IPS-NIHi11 (cell line): ENCODE results near the gene POLR3G.

Experiments
- DNase-seq: peaks from one replicate; pipeline ENCODE4 v3.0.0; 2012; ENCODE audit warnings: mixed read lengths, low spot score

Gene POLR3G

DNA sequence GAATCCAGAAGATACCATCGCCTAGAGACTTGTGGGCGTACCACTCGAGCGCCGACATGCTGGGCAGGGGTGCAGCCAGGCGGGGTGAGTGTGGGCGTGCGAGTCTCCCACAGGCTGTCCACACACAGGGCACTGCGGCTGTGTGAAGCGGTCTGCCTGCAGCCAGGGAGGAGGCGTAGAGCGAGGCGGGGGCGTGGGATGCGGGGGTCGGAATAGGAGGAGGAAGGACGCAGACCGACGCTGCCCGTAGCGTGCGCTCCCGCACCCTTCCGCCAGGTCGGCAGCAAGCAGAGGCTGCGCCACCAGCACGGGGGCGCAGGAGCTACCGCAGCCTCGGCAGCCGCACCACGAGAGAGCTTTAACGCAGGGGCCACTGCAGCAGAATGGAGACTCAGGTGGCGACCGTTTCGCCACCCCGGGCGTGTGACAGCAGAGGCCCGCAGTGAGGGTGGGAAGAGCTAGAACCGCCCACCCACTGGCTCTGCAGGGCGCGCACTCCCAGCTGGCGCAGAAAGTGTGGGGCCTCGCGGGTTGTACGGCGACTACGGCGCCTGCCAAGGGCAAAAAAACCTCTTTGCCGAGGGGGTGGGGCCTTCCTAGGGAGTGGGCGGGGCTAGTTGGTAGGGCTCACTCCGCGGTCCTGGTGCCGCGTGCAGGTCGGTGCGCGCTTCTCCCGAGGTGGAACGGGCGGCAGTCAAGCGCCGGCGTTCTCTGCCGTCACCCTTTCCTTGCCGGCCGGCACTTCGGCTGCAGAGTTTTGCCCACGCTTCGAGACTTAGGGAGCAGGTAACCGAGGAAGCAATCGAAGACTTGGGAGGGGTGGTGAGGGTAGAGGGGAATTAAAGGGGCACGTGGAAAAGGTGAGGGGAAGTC is at the start of gene POLR3G, which contains the start of gene MBLAC2:
TSS of gene POLR3G (plus strand) at position 630 of the 873 bp plus-strand sequence. CDS start 10,704 bp downstream, outside the sequence.
TSS of gene MBLAC2 (minus strand) at position 537 of the 873 bp plus-strand sequence. CDS start at position 58, 479 bp downstream.
- peak; percentile 92 for DNase-seq

- peak; percentile 42 for DNase-seq
Measured at GRCh38 chr5:90434116-90434714, 40.4 kb upstream of the POLR3G start.

DNA sequence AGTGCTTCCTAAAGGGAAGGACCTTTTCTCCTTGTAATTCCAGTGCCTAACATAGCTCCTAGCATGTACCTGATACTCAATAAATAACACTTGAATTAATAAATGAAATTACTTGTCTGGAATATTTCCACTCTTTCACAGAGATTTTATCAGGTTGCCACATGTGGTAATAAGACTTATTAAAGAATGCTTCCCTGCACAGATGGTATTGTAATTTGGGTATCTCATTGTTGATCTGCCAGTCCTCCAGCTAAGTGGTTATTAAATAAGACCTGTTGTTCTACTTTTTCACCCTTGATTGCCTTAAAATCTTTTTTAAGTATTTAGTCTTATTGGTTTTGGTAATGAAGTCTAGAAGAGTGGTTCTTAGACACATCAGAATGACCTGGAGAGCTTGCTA is 37.0 kb upstream of the POLR3G start:
- DNase-seq = no peak

- DNase-seq = no peak
Measured at GRCh38 chr5:90438100-90438499, 36.6 kb upstream of the POLR3G start.

DNA sequence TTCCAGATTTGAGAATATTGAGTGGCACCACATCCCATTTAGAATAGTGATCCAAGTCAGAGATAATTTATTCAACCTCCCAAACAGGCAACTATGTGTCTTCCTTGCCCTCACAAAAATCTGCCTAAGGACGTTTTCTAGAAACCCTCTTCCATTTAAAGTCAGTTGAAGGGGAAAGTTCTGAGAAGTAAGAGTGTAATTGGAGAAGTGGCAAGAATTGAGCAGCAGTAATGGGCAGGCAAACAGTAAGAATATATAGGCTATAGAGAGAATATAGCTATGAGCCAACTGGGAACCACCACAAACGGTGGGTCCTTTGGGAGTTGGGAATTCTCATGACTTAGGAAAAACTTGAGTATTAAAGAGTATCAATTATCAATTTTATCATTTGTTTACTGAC is 34.0 kb upstream of the POLR3G start:
- DNase-seq = no peak

DNA sequence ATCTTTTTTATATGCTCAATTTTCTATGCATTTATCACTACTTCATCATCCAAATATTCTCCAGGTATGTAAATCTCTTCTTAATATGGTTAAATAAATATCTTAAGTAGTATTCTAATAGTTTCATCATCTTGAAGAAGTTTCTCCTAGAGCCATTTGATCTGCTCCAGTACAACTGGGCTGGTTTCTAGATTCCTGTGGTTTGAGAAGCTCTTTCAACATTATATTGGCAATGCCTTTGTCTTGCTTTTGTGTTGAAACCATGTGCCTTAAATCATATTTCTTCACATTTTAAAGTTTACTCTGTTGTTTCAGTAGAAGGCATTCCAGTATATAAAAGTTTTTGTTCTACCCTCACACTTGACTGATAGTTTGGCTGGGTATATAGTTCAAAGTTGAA is 27.7 kb upstream of the POLR3G start:
- no peak for DNase-seq

GRCh38 chr5:90461288-90461687 is 13.4 kb upstream of the POLR3G start:
- DNase-seq = peak; percentile 7

DNA sequence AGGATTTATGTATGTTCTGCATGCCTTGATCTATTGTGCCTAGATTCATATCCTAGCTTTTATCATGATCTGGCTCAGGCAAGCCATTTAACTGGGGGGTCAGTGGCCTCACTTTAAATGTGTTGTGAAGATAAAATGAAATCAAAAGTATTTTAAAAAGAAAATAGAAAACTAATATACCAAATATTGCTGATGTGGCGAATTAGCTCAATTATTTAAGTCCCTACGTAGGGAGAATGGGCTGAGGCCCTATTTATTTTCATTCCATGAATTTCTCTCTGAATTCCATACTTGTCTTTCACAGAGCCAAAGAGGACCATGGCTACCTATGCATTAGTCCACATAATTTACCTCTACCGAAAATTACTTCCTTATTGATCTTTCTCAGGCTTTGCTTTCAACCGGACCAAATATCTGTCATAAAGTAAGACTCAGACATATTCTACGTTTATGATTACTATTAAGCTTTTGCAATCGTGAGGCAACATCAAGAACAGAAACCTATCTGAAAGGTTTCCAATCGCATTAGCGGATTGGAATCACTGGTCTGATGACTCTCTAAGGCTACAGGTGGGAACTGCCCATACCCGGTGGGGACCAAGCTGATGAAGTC is 1.8 kb upstream of the POLR3G start:
- DNase-seq = no peak

DNA sequence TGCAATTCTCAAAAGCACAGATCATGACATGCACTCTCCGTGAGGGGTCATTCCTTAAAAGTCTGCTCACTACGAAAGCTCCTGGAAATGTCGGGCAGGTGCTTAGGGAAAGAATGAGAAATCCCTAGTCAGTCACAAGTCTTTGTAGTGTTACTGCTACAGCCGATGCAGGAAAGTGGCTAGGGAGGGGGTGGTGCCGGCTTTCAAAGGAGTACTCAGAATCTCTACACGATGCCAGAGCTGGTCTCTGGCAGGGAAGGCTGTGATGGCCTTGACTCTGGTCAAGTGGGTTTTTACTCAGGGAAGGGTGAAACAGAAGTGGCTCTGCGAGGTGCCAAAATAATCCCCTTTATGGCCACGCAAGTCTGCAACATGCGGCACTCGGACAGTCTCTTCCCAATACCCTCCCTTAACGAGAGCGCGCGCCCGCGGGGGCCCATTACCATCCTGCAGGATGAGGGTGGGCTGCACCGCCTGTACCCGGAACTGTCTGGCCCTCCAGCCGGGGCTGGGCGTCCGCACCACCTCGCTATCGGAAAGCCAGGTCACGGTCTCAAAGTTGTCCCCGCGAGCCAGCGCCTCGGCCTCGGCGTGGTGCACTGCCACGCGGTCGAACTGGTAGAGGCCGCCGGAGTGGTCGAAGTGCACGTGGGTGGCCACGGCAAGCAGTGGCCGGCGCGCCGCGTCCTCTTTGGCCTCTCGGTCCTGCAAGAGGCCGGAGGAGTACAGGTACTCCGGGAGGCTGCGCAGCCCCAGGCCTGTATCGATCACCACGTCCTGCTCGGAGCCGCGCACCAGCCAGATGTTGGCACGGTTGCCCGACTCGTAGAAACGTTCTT is 1.0 kb upstream of the POLR3G start:
- DNase-seq = peak; percentile 34

- DNase-seq = no peak
Measured at GRCh38 chr5:90475436-90475980, 844 bp downstream of the POLR3G start.

DNA sequence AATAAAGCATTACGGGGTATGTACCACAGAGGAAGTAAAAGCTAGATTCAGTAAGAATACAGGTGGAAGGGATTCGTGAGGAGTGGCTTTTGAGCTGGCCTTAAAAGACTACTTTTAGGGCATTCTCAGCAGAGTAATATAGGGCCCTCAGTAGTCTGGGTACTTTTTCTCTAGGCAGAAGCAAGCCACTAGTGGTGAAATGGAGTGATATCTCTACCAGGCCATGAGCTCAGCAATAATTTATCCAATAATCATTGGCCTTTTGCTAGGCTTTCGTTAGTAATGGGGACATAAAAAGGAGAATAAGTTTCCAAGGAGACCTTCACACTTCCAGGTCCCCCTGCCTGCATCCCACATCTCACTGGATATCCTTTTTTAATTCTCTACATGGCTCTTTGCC is 1.7 kb downstream of the POLR3G start:
- no peak for DNase-seq

DNA sequence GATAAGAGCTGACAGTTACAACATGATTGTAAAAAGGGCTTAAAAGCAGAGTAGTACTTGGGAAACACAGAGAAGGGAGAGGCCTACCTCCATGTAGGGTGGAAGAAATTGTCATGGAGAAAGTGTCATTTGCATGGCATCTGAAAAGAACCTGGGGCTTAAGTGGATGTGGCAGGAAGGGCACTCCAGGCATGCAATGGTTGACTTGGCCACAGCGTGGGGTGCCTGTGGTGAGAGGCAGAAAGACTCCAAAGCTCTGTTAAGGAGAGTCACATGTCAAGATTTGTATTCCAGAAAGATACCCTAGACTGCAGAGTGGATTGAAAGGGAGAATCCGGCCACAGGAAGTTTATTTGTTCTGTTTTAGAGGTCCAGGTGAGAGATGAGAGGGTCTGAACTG is 2.4 kb downstream of the POLR3G start:
- DNase-seq = peak; percentile 43

DNA sequence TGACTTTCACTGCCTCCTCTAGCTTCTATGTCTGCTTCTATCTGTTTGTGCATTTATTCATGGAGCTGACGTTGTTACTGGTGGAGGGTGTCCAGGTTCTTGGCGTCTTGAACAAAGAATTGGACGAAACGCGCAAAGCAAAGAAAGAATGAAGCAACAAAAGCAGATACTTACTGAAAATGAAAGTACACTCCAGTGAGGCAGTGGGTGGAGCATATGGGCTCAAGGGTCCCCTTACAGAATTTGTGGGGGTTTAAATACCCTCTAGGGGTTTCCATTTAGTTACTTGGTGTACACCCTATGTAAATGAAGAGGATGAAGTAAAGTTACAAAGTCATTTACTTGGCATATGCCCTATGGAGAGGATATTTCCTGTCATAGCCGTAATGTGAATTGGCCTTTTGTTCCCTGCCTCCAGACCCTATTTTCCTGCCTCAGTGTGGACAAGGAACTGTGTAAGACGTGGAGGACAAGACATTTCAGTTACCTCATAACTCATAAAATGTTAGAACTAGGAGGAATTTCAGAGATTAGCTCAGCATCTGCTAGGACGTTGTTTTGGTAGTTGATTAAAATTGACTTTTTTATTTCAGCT is 3.1 kb downstream of the POLR3G start:
- DNase-seq = no peak

GRCh38 chr5:90479611-90480385 is 5.1 kb downstream of the POLR3G start:
- DNase-seq = no peak

- DNase-seq = no peak
Measured at GRCh38 chr5:90480699-90481098, 6.0 kb downstream of the POLR3G start.

DNA sequence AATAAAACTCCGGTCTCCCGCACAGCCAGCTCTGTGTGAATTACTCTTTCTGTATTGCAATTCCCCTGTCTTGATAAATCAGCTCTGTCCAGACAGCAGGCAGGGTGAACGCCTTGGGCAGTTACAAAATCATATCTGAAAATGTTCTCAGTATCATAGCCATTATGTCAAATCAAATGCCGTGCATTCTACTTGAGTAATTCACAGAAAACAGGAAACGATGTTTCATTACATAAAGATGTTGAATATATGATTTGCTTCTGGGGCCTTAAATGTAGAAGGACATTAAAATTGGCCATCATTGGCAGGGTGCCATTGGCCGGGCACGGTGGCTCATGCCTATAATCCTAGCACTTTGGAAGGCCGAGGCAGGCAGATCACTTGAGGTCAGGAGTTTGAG is 8.5 kb downstream of the POLR3G start:
- DNase-seq = no peak

GRCh38 chr5:90484540-90484939 is 9.9 kb downstream of the POLR3G start:
- no peak for DNase-seq

- no peak for DNase-seq
Measured at GRCh38 chr5:90488791-90489190, 14.1 kb downstream of the POLR3G start.

DNA sequence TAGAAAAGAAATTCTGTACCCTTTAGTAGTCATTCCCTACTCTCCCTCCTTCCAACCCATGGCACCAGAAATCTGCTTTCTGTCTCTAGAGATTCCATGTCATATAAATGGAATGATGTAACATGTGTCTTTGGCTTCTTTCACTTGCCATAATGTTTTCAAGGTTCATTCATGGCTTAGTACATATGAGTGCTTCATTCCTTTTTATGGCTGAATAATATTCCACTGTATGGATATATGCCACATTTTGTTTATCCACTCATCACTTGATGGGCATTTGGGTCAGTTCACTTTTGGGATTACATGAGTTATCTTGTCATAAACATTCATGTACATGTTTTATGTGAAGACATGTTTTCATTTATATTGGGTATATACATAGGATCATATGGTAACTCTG is 19.4 kb downstream of the POLR3G start:
- no peak for DNase-seq

- no peak for DNase-seq
Measured at GRCh38 chr5:90495146-90495545, 20.5 kb downstream of the POLR3G start.

GRCh38 chr5:90503596-90503995 is 28.9 kb downstream of the POLR3G start:
- no peak for DNase-seq
